HG03196 (cell line): ENCODE measurements around the gene TUBA4B.
A peak's percentile ranks its signal among the peaks of the same experiment; 100 is the strongest.
"Not testable (repeated sequence)": the region's sequence is repeated elsewhere in the genome, so short reads cannot be mapped to it uniquely, and the experiment has no call there.

ENCODE experiments used
- ATAC-seq: cut with Tn5 transposase; IDR thresholded peaks from one replicate; pipeline ENCODE4 v1.9.1; 2021; ENCODE audit not compliant: unreplicated experiment

TUBA4B gene

GRCh38 chr2:219273937-219274336 lies 20.9 kb downstream of the TUBA4B start:
- no peak for ATAC-seq

- no peak for ATAC-seq
Measured at GRCh38 chr2:219274361-219274921, 21.4 kb downstream of the TUBA4B start.

GRCh38 chr2:219277703-219278654 lies 24.9 kb downstream of the TUBA4B start:
- peak; percentile 34 for ATAC-seq

- ATAC-seq: no peak
Measured at GRCh38 chr2:219278655-219279150, 25.7 kb downstream of the TUBA4B start.

GRCh38 chr2:219279151-219279915 lies 26.3 kb downstream of the TUBA4B start, which contains the start of gene DNAJB2:
DNAJB2 (plus strand) TSS chr2:219279366; CDS start chr2:219279834, 468 bp downstream.
- peak; percentile 86 for ATAC-seq

- ATAC-seq: no peak
Measured at GRCh38 chr2:219279916-219280516, 27.0 kb downstream of the TUBA4B start.

GRCh38 chr2:219280651-219281050 lies 27.6 kb downstream of the TUBA4B start:
- no peak for ATAC-seq

GRCh38 chr2:219281588-219281987 lies 28.5 kb downstream of the TUBA4B start:
- no peak for ATAC-seq

GRCh38 chr2:219282375-219282774 lies 29.3 kb downstream of the TUBA4B start:
- ATAC-seq: no peak

GRCh38 chr2:219282943-219283581 lies 30.0 kb downstream of the TUBA4B start:
- no peak for ATAC-seq

- ATAC-seq: no peak
Measured at GRCh38 chr2:219284501-219285372, 31.7 kb downstream of the TUBA4B start.

- ATAC-seq: no peak
Measured at GRCh38 chr2:219285373-219285735, 32.3 kb downstream of the TUBA4B start.

GRCh38 chr2:219285894-219286425 lies 32.9 kb downstream of the TUBA4B start:
- no peak for ATAC-seq

- ATAC-seq: no peak
Measured at GRCh38 chr2:219286436-219287115, 33.5 kb downstream of the TUBA4B start.

- ATAC-seq: not testable (repeated sequence)
Measured at GRCh38 chr2:219287116-219287440, 34.0 kb downstream of the TUBA4B start.

- ATAC-seq: no peak
Measured at GRCh38 chr2:219287580-219288265, 34.7 kb downstream of the TUBA4B start.

GRCh38 chr2:219289195-219289536 lies 36.1 kb downstream of the TUBA4B start:
- ATAC-seq: no peak
